HepG2 (cell line): ENCODE data around the gene PSRC1. TPM values are rescaled to one million over a fixed set of nuclear protein-coding genes. Genes with fewer than 3 reads are reported as not detected.

Source experiments
- ATAC-seq: fragments of 200-7000 bp; cut with Tn5 transposase; 3 replicates; pipeline ENCODE4 v1.9.1; 2020; ENCODE audit warnings: mild to moderate bottlenecking, moderate library complexity
- BruUV-seq: library from RNA; stranded (reverse); fragments of 400-500 nt; replicated peaks from 2 replicates; lab custom pipeline; 2021; lab: Mats Ljungman, UMichigan
- CTCF ChIA-PET: fragments of 300-600 bp; formaldehyde crosslinking; extraction: SDS; loops from one replicate; lab custom pipeline; 2021; ENCODE audit warnings: low total read pairs, inconsistent platforms, low intra/inter-chr PET ratio; lab: Yijun Ruan, JAX
- POLR2A ChIA-PET: fragments of 350-600 bp; sonication (Branson Sonifier 250); formaldehyde crosslinking; loops from one replicate; lab custom pipeline; 2020; ENCODE audit warnings: antibody characterized with exemption, inconsistent platforms; lab: Yijun Ruan, JAX
- DNase-seq: peaks from one replicate; pipeline ENCODE4 v3.0.0-alpha.2; 2015; ENCODE audit warnings: low spot score
- FAIRE-seq: peaks from 3 replicates; lab custom pipeline; 2011; peaks lifted over from hg19 to GRCh38; lab: Jason Lieb, UNC
- H2AFZ ChIP-seq: one replicate; pipeline ENCODE4 v1.6.1; 2011; ENCODE audit warnings: low read length, inconsistent platforms
- H3K27ac ChIP-seq: fragments of 300-600 bp; 3 replicates; pipeline ENCODE4 v1.8.0; 2011; ENCODE audit warnings: mixed run types, mild to moderate bottlenecking, mixed read lengths, low read length, inconsistent platforms; ENCODE audit not compliant: insufficient read depth; ENCODE audit errors: extremely low read length
- H3K27me3 ChIP-seq, 2 experiments: fragments of 200-600 bp in 1 of 2; 2 replicates in 1 of 2; 3 replicates in 1 of 2; pipeline versions ENCODE4 v1.6.0 to v1.8.0; 2011; ENCODE audit warnings: low read length in 2 of 2, mild to moderate bottlenecking in 2 of 2, moderate library complexity in 2 of 2, inconsistent platforms in 1 of 2; ENCODE audit not compliant: insufficient read depth in 2 of 2, control insufficient read depth in 1 of 2
- H3K36me3 ChIP-seq, 2 experiments: fragments of 200-600 bp in 1 of 2; replicated peaks in 1 of 2; 2 replicates in 1 of 2; 3 replicates in 1 of 2; pipeline versions ENCODE4 v1.5.1 to v1.8.0; 2011; ENCODE audit warnings: low read length in 2 of 2, inconsistent platforms in 1 of 2; ENCODE audit not compliant: insufficient read depth in 2 of 2, control insufficient read depth in 1 of 2
- H3K4me1 ChIP-seq: 2 replicates; pipeline ENCODE4 v1.5.1; 2012; ENCODE audit warnings: low read length, inconsistent platforms; ENCODE audit not compliant: insufficient read depth
- H3K4me2 ChIP-seq: 2 replicates; pipeline ENCODE4 v1.6.0; 2011; ENCODE audit warnings: low read depth, low read length, inconsistent platforms
- H3K4me3 ChIP-seq, 3 experiments: fragments of 200-600 bp in 1 of 3; sonication (generic), shearing (Covaris generic) in 1 of 3; replicated peaks in 1 of 3; 2 replicates each; pipeline ENCODE4 v1.5.1; 2011 to 2016; ENCODE audit warnings: low read length in 3 of 3, inconsistent platforms in 2 of 3, low read depth in 2 of 3, mild to moderate bottlenecking in 2 of 3, control low read depth in 1 of 3, mixed read lengths in 1 of 3; ENCODE audit not compliant: insufficient read depth in 1 of 3
- H3K79me2 ChIP-seq: one replicate; pipeline ENCODE4 v1.6.1; 2011; ENCODE audit warnings: low read length, inconsistent platforms; ENCODE audit not compliant: insufficient read depth
- H3K9ac ChIP-seq: 2 replicates; pipeline ENCODE4 v1.6.0; 2011; ENCODE audit warnings: mild to moderate bottlenecking, low read depth, low read length, inconsistent platforms; ENCODE audit not compliant: insufficient read depth
- H3K9me3 ChIP-seq: 2 replicates; pipeline ENCODE4 v1.5.1; 2012; ENCODE audit warnings: mild to moderate bottlenecking, low read length
- H4K20me1 ChIP-seq: 2 replicates; pipeline ENCODE4 v1.6.0; 2011; ENCODE audit warnings: inconsistent platforms, mild to moderate bottlenecking, low read length, moderate library complexity; ENCODE audit not compliant: insufficient read depth
- BRD4 ChIP-seq: sonication (generic); formaldehyde crosslinking; IDR thresholded peaks from 2 replicates; pipeline ENCODE4 v1.4.0; 2020; ENCODE audit warnings: missing genetic modification reagents
- FOSL2 ChIP-seq: sonication (generic); formaldehyde crosslinking; IDR thresholded peaks from 2 replicates; pipeline ENCODE4 v1.4.0; 2020; ENCODE audit warnings: missing genetic modification reagents
- HDAC6 ChIP-seq: fragments of 200-600 bp; sonication (generic); IDR thresholded peaks from 2 replicates; pipeline ENCODE4 v1.7.0; 2017; ENCODE audit warnings: mild to moderate bottlenecking, antibody characterized with exemption, low read length, low read depth
- IKZF5 ChIP-seq: IDR thresholded peaks from 2 replicates; pipeline ENCODE4 v1.6.1; 2018; ENCODE audit warnings: missing genetic modification reagents, mild to moderate bottlenecking, missing compliant biosample characterization
- KDM2A ChIP-seq: sonication (generic); formaldehyde crosslinking; IDR thresholded peaks from 2 replicates; pipeline ENCODE4 v1.4.0; 2020; ENCODE audit warnings: low read depth, missing genetic modification reagents, borderline replicate concordance
- MAX ChIP-seq: IDR thresholded peaks from 2 replicates; pipeline ENCODE4 v1.6.1; 2012; ENCODE audit warnings: inconsistent platforms
- MXD1 ChIP-seq: sonication (generic); formaldehyde crosslinking; IDR thresholded peaks from 2 replicates; pipeline ENCODE4 v1.4.0; 2020; ENCODE audit warnings: mild to moderate bottlenecking, missing genetic modification reagents
- NFKB2 ChIP-seq: sonication (generic); formaldehyde crosslinking; IDR thresholded peaks from 2 replicates; pipeline ENCODE4 v1.4.0; 2020; ENCODE audit warnings: missing genetic modification reagents, borderline replicate concordance
- PAF1 ChIP-seq: IDR thresholded peaks from 2 replicates; pipeline ENCODE4 v1.6.1; 2016; ENCODE audit warnings: missing genetic modification reagents, missing compliant biosample characterization
- POLR2G ChIP-seq: fragments of 200-400 bp; formaldehyde crosslinking; IDR thresholded peaks from 2 replicates; pipeline ENCODE4 v1.6.1; 2018; ENCODE audit warnings: mild to moderate bottlenecking, low read depth, low read length, moderate library complexity
- SAP130 ChIP-seq: IDR thresholded peaks from 2 replicates; pipeline ENCODE4 v1.6.1; 2016; ENCODE audit warnings: low read depth
- TFDP1 ChIP-seq: IDR thresholded peaks from 2 replicates; pipeline ENCODE4 v1.6.1; 2016; ENCODE audit warnings: missing compliant biosample characterization, missing genetic modification reagents, borderline replicate concordance
- XRCC5 ChIP-seq: fragments of 200-400 bp; formaldehyde crosslinking; optimal IDR thresholded peaks from 2 replicates; pipeline ENCODE3; 2017; ENCODE audit warnings: mild to moderate bottlenecking, low read length
- YY1 ChIP-seq: IDR thresholded peaks from 2 replicates; pipeline ENCODE4 v1.6.1; 2011; ENCODE audit warnings: low read length, low read depth, moderate library complexity, mild to moderate bottlenecking; ENCODE audit not compliant: insufficient read depth, insufficient replicate concordance
- ZNF260 ChIP-seq: sonication (generic); formaldehyde crosslinking; IDR thresholded peaks from 2 replicates; pipeline ENCODE4 v1.4.0; 2020; ENCODE audit warnings: missing genetic modification reagents, low read depth, mild to moderate bottlenecking, borderline replicate concordance
- ZNF781 ChIP-seq: sonication (generic); formaldehyde crosslinking; IDR thresholded peaks from 2 replicates; pipeline ENCODE4 v1.5.1; 2020; ENCODE audit warnings: borderline replicate concordance, mild to moderate bottlenecking, missing genetic modification reagents; ENCODE audit errors: not compliant biosample characterization
- whole genome bisulfite sequencing: methylation state at CpG from one replicate; pipeline ENCODE4 v1.1.6; 2017; ENCODE audit warnings: low lambda C conversion rate; 5-methylcytosine and 5-hydroxymethylcytosine counted together
- in situ Hi-C: cut with HindIII; loops from 2 replicates; pipeline ENCODE4 v1.10.0; 2017; ENCODE audit warnings: low pct_unique_long_range_greater_than_20kb; ENCODE audit not compliant: extremely low pct_ligation_motif_present
- intact Hi-C: fragments of 100-400 bp; cut with micrococcal nuclease; formaldehyde crosslinking; loops from one replicate; pipeline ENCODE4 v1.10.0; 2022; ENCODE audit not compliant: unreplicated experiment
- polyA plus RNA-seq, 8 experiments: library from polyadenylated mRNA; depleted of rRNA in 3 of 8; stranded (reverse) in 7 of 8; unstranded in 1 of 8; fragments of >200 nt; fragmentation: Illumina TruSeq in 4 of 8; extraction: Trizol in 4 of 8; gene quantifications; 2 replicates each; pipeline versions ENCODE4 v1.2.1 to v1.2.3, GENCODE V29; 2011 to 2016; ENCODE audit warnings: low read depth in 4 of 8, missing spikeins in 1 of 8, mixed read lengths in 1 of 8; ENCODE audit not compliant: insufficient read depth in 1 of 8
- total RNA-seq, 5 experiments: library from RNA; depleted of rRNA; stranded (reverse); fragments of >200 nt; fragmentation: Illumina TruSeq; extraction: Trizol; gene quantifications; 2 replicates each; pipeline ENCODE4 v1.2.3, GENCODE V29; 2016; ENCODE audit warnings: low read depth in 1 of 5

The PSRC1 gene
- total and polyA plus RNA-seq, 2 of the 13 experiments (the other 11 are each of a cell fraction or from before 2014, with no cell fraction given) = 28.6 to 30.3 TPM

- peaks cover 34% of the 10 kb centered on the region for H3K4me1 ChIP-seq
- peak within 1 kb of the TSS; percentile 54; the same call in 1 of the 2 replicates for H3K9ac ChIP-seq
- ChIA-PET CTCF (interaction anchor here (1.8 kb wide), 1 partner anchor 15 kb away, joined by 5 read pairs; no protein-coding TSS in a partner anchor), POLR2A (interaction anchor here (0.9 to 1.3 kb wide), 4 partner anchors 9 to 23 kb away, joined by 3 to 4 read pairs (median 3); no protein-coding TSS in a partner anchor)
- no peak within 1 kb of the TSS for H3K27ac ChIP-seq
- FAIRE-seq (no peak), ATAC-seq (peak; percentile 76), DNase-seq (peak; percentile 25)
- H3K4me3 ChIP-seq = peak within 1 kb of the TSS; percentile 56 to 67 (median 58); a peak in 5 of 6 replicates
- H3K36me3 ChIP-seq = no peaks in the 10 kb centered on the region; a peak in 1 of 5 replicates
- H4K20me1 ChIP-seq = no peaks in the 10 kb centered on the region
- peak within 1 kb of the TSS; percentile 78 for H3K4me2 ChIP-seq
- no peaks in the 10 kb centered on the region for H3K9me3 ChIP-seq
- peaks cover 4 to 28% of the 10 kb centered on the region in 2 experiments; a peak in 4 of 5 replicates for H3K27me3 ChIP-seq
- no peaks in the 10 kb centered on the region for H3K79me2 ChIP-seq
- in situ Hi-C loops = no loop called here
- intact Hi-C loops = loop anchor here (1.0 kb wide), 1 partner anchor 8 kb away; no protein-coding TSS in a partner anchor
- no peak within 1 kb of the TSS for H2AFZ ChIP-seq
- no TSS peak for BruUV-seq
- 6% methylated on average over 37 of the region's 49 CpGs for WGBS
- peak; percentile 52; the same call in 1 of the 2 replicates for TF ChIP-seq KDM2A (CRISPR knock-in tag)
- TF ChIP-seq ZNF260 (CRISPR knock-in tag) = no peak
- TF ChIP-seq MAX = peak; percentile 65
- TF ChIP-seq POLR2G = 0 out of 2 replicates have a peak, but pooled peaks have one; percentile 28
- peak; percentile 48; the same call in 1 of the 2 replicates for TF ChIP-seq NFKB2 (CRISPR knock-in tag)
- TF ChIP-seq SAP130 (CRISPR knock-in tag) = peak; percentile 51; the same call in 1 of the 2 replicates
- TF ChIP-seq FOSL2 (CRISPR knock-in tag) = 0 out of 2 replicates have a peak, but pooled peaks have one; percentile 3
- TF ChIP-seq MXD1 (CRISPR knock-in tag) = 0 out of 2 replicates have a peak, but pooled peaks have one; percentile 9
- TF ChIP-seq ZNF781 (CRISPR knock-in tag) = no peak
- peak; percentile 32 for TF ChIP-seq XRCC5
- 0 out of 2 replicates have a peak, but pooled peaks have one; percentile 47 for TF ChIP-seq IKZF5 (CRISPR knock-in tag)
- TF ChIP-seq PAF1 = no peak
- TF ChIP-seq HDAC6 = no peak
- TF ChIP-seq TFDP1 = peak; percentile 43; the same call in 1 of the 2 replicates
- no peak for TF ChIP-seq BRD4 (CRISPR knock-in tag)
- TF ChIP-seq YY1 = peak; percentile 37
Measured at GRCh38 chr1:109248797-109249629, 33.9 kb downstream of the PSRC1 start, which contains the start of gene CELSR2. CELSR2 (plus strand) TSS chr1:109249539; CDS start chr1:109250080, 541 bp downstream.
